ENCODE results near the gene LONRF2.

GRCh38 chr2:100299548-100299947, 22.8 kb downstream of the LONRF2 start:
- TF ChIP-seq CTCF (IDR thresholded peaks at IDR 0.05) (no peak), POLR2AphosphoS5 (IDR thresholded peaks at IDR 0.05) (no peak), POLR2A (IDR thresholded peaks at IDR 0.05) (no peak)

All from transverse colon (tissue), 4 donors.